GM11168 (cell line): ENCODE measurements around the gene SOAT2.
"Not testable (repeated sequence)": the region's sequence is repeated elsewhere in the genome, so short reads cannot be mapped to it uniquely, and the experiment has no call there.

Source experiments
- in situ Hi-C: fragments of 300-500 bp; cut with MboI; formaldehyde crosslinking; loops from one replicate; pipeline ENCODE4 v1.12.0; 2022; ENCODE audit warnings: low sequenced_read_pairs; ENCODE audit not compliant: unreplicated experiment

The SOAT2 gene

GRCh38 chr12:53079226-53080117 lies 23.8 kb upstream of the SOAT2 start, which contains the start of gene SPRYD3:
TSS of gene SPRYD3 (minus strand) at chr12:53079390. CDS start at chr12:53079333, 57 bp downstream.
- in situ Hi-C loops: no loop called here

- in situ Hi-C loops: no loop called here
Measured at GRCh38 chr12:53082637-53083175, 20.6 kb upstream of the SOAT2 start.

- in situ Hi-C loops: no loop called here
Measured at GRCh38 chr12:53086361-53086760, 16.9 kb upstream of the SOAT2 start.

GRCh38 chr12:53090105-53090504 lies 13.2 kb upstream of the SOAT2 start:
- in situ Hi-C loops: no loop called here

- in situ Hi-C loops: no loop called here
Measured at GRCh38 chr12:53090554-53090953, 12.7 kb upstream of the SOAT2 start.

GRCh38 chr12:53091756-53092155 lies 11.5 kb upstream of the SOAT2 start:
- in situ Hi-C loops: no loop called here

GRCh38 chr12:53093777-53094393 lies 9.4 kb upstream of the SOAT2 start:
- in situ Hi-C loops: no loop called here

GRCh38 chr12:53094394-53094787 lies 8.9 kb upstream of the SOAT2 start:
- in situ Hi-C loops: no loop called here

- in situ Hi-C loops: not testable (repeated sequence)
Measured at GRCh38 chr12:53094796-53095595, 8.3 kb upstream of the SOAT2 start.

GRCh38 chr12:53095596-53095895 lies 7.7 kb upstream of the SOAT2 start:
- in situ Hi-C loops: not testable (repeated sequence)

- in situ Hi-C loops: no loop called here
Measured at GRCh38 chr12:53096089-53096741, 7.1 kb upstream of the SOAT2 start.

- in situ Hi-C loops: no loop called here
Measured at GRCh38 chr12:53096759-53097158, 6.5 kb upstream of the SOAT2 start.

GRCh38 chr12:53097207-53097563 lies 6.1 kb upstream of the SOAT2 start:
- in situ Hi-C loops: no loop called here

GRCh38 chr12:53097564-53098353 lies 5.5 kb upstream of the SOAT2 start, which contains the start of gene IGFBP6:
TSS of gene IGFBP6 (plus strand) at chr12:53097667. CDS start at chr12:53097718, 51 bp downstream.
- in situ Hi-C loops: no loop called here

- in situ Hi-C loops: no loop called here
Measured at GRCh38 chr12:53098354-53098981, 4.8 kb upstream of the SOAT2 start.

GRCh38 chr12:53099071-53099882 lies 4.0 kb upstream of the SOAT2 start:
- in situ Hi-C loops: no loop called here

- in situ Hi-C loops: no loop called here
Measured at GRCh38 chr12:53100466-53101151, 2.7 kb upstream of the SOAT2 start.

GRCh38 chr12:53101266-53101665 lies 2.0 kb upstream of the SOAT2 start:
- in situ Hi-C loops: no loop called here
